Activated CD4-positive, alpha-beta memory T cell treated with anti-CD3 and anti-CD28 coated beads, Interleukin-2, amount 10 ng/mL, durations not matched to agents 7 days and 5 days (primary cell): Measurements from ENCODE around the gene SUN3. TPM values are rescaled to one million over a fixed set of nuclear protein-coding genes. Genes with fewer than 3 reads are reported as not detected.

Source experiments
- CTCF ChIA-PET: fragments of 350-600 bp; sonication (Branson Sonifier 250); formaldehyde crosslinking; loops from one replicate; lab custom pipeline; 2021; ENCODE audit warnings: antibody characterized with exemption, inconsistent platforms; lab: Charles Lee
- POLR2A ChIA-PET: fragments of 350-600 bp; sonication (Branson Sonifier 250); formaldehyde crosslinking; loops from one replicate; lab custom pipeline; 2021; ENCODE audit warnings: antibody characterized with exemption; lab: Charles Lee
- DNase-seq: peaks from one replicate; pipeline ENCODE4 v3.0.0-alpha.2; 2020
- H3K27ac Mint-ChIP-seq: one replicate; pipeline ENCODE4 v1.8.0; 2021; ENCODE audit warnings: mild to moderate bottlenecking, mixed read lengths
- H3K27me3 Mint-ChIP-seq: one replicate; pipeline ENCODE4 v1.8.0; 2021; ENCODE audit warnings: mixed read lengths
- H3K36me3 Mint-ChIP-seq: one replicate; pipeline ENCODE4 v1.8.0; 2021; ENCODE audit warnings: low read depth, mixed read lengths
- H3K4me1 Mint-ChIP-seq: one replicate; pipeline ENCODE4 v1.8.0; 2021; ENCODE audit warnings: mixed read lengths
- H3K4me3 Mint-ChIP-seq: one replicate; pipeline ENCODE4 v1.8.0; 2021; ENCODE audit warnings: mild to moderate bottlenecking, mixed read lengths
- H3K9me3 Mint-ChIP-seq: one replicate; pipeline ENCODE4 v1.8.0; 2021; ENCODE audit warnings: mixed read lengths
- total RNA-seq, 2 experiments: library from RNA; stranded (reverse); gene quantifications; one replicate each; pipeline ENCODE4 v1.2.3, GENCODE V29; 2021

The SUN3 gene, protein sequence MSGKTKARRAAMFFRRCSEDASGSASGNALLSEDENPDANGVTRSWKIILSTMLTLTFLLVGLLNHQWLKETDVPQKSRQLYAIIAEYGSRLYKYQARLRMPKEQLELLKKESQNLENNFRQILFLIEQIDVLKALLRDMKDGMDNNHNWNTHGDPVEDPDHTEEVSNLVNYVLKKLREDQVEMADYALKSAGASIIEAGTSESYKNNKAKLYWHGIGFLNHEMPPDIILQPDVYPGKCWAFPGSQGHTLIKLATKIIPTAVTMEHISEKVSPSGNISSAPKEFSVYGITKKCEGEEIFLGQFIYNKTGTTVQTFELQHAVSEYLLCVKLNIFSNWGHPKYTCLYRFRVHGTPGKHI
- total RNA-seq: not detected

DNA sequence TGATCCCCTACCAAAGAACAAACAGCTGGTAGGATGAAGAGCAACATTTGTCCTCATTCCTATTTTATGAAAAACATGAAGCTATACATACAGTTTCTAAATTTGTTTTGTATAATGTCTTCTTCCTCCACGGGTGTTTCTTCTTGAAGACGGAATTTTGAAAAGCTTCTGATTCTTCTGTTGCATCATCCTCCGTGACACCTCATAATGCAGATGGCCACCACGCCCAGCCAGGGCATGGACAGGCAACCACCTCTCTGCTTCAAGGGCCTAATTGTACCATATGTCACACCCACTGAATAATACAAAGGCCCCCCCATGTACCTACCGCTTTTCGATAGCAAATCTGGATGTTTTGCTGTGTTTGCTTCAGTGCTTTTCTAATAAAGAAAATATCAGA, at the start of gene SUN3:
Gene SUN3 (minus strand): TSS at position 170 of the 400 bp plus-strand sequence. CDS start 169 bp downstream, at position 1.
- POLR2A ChIA-PET: no interaction called here
- Mint-ChIP-seq H3K36me3 (no peaks in the 10 kb centered on the region), H3K4me3 (no peak within 1 kb of the TSS), H3K27ac (no peak within 1 kb of the TSS), H3K4me1 (no peaks in the 10 kb centered on the region), H3K27me3 (peaks cover 36% of the 10 kb centered on the region), H3K9me3 (peaks cover 3% of the 10 kb centered on the region)
- CTCF ChIA-PET: interaction anchor here (0.6 to 1.7 kb wide), 2 partner anchors 58 to 82 kb away, joined by 3 to 4 read pairs; no protein-coding TSS in a partner anchor
- DNase-seq: no peak

DNA sequence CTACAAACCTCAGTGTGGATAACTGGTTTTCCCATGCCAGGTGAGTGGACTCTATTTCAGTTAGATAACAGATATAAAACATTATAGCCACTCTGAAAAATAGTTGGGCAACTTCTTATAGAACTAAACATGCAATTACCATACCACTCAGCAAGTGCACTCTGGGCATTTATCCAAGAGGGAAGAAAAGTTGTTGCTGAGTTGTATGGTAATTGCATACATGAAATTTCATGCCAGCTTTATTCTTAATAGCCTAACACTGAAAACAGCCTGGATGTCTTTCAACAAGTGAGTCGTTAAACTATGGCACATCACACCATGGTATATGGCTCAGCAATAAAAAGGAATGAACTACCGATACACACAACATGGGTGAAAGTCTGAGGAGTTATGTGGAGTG, 49.6 kb upstream of the SUN3 start:
- no peak for DNase-seq
- H3K4me1 Mint-ChIP-seq: peaks cover 27% of the 10 kb centered on the region
- peaks cover 2% of the 10 kb centered on the region for H3K27me3 Mint-ChIP-seq
- ChIA-PET POLR2A (no interaction called here), CTCF (interaction anchor here (0.9 kb wide), 1 partner anchor 87 kb away, joined by 3 read pairs; no protein-coding TSS in a partner anchor)
- H3K9me3 Mint-ChIP-seq: no peaks in the 10 kb centered on the region
- no peak overlapping the region for H3K4me3 Mint-ChIP-seq
- H3K36me3 Mint-ChIP-seq: peaks cover under 1% of the 10 kb centered on the region
- H3K27ac Mint-ChIP-seq: no peak overlapping the region

DNA sequence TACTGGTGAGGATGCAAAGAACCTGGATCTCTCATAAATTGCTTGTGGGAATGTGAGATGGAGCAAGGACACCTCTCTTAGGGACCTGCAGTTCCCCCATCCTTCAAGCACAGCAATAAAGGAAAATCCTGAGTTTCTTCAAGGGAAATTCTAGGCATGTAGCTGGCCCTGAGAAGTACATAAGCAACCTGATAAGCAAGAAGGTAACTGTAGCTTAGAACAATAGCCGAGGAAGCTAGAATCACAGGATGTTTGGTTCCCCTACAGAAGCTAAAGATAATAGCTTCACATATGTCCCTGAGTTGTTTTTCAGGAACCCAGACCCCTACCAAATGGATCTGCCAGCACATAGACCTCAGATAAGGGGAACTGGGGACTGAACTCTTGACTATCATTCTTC, 48.5 kb upstream of the SUN3 start:
- ChIA-PET POLR2A (no interaction called here), CTCF (no interaction called here)
- peaks cover 2% of the 10 kb centered on the region for H3K9me3 Mint-ChIP-seq
- no peak for DNase-seq
- H3K27me3 Mint-ChIP-seq: peaks cover 2% of the 10 kb centered on the region
- no peak overlapping the region for H3K4me3 Mint-ChIP-seq
- H3K4me1 Mint-ChIP-seq: peaks cover 17% of the 10 kb centered on the region
- no peaks in the 10 kb centered on the region for H3K36me3 Mint-ChIP-seq
- H3K27ac Mint-ChIP-seq: no peak overlapping the region

DNA sequence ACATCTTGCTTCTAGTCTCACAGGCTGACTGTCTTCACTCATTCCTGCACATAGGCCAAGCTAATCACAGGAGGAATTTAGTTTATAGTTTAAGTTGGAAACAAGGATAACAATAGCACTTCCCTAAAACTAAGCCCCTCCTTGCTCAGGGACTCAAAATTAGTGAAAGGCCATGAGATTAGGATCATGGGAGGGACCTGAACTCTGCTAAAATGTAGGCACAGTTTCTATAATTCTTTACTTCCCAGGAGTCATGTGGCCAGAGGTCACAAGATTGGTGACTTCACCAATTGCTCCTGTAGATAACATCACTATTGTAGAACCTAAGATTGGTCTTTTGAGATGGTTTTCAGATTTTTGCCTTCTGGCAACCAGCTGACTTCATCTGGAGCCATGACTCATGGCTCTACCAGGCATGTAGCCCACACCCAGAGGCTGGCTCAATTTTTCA, 45.3 kb upstream of the SUN3 start:
- ChIA-PET CTCF (no interaction called here), POLR2A (no interaction called here)
- Mint-ChIP-seq H3K27me3 (peaks cover 2% of the 10 kb centered on the region), H3K4me1 (peaks cover 12% of the 10 kb centered on the region), H3K27ac (no peak overlapping the region), H3K9me3 (peaks cover 8% of the 10 kb centered on the region), H3K4me3 (no peak overlapping the region), H3K36me3 (no peaks in the 10 kb centered on the region)
- no peak for DNase-seq

DNA sequence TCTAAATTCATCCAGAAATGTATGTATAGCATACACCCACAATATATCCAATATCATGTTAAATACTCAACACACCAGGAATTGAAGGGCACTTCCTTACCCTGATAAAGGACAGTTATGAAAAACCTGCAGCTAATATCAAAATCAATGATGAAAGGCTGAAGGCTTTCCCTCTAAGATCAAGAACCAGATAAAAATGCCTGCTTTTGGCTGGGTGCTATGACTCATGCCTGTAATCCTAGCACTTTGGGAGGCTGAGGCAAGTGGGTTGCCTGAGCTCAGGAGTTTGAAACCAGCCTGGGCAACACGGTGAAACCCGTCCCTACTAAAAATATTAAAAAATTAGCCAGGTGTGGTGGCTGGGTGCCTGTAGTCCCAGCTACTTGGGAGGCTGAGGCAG, 38.6 kb upstream of the SUN3 start:
- H3K4me3 Mint-ChIP-seq: no peak overlapping the region
- peaks cover 2% of the 10 kb centered on the region for H3K36me3 Mint-ChIP-seq
- peaks cover 9% of the 10 kb centered on the region for H3K9me3 Mint-ChIP-seq
- H3K27me3 Mint-ChIP-seq: peaks cover 4% of the 10 kb centered on the region
- H3K4me1 Mint-ChIP-seq: no peaks in the 10 kb centered on the region
- DNase-seq: no peak
- no peak overlapping the region for H3K27ac Mint-ChIP-seq
- ChIA-PET POLR2A (interaction anchor here (1.4 kb wide), 1 partner anchor 16 kb away, joined by 3 read pairs; no protein-coding TSS in a partner anchor), CTCF (no interaction called here)

DNA sequence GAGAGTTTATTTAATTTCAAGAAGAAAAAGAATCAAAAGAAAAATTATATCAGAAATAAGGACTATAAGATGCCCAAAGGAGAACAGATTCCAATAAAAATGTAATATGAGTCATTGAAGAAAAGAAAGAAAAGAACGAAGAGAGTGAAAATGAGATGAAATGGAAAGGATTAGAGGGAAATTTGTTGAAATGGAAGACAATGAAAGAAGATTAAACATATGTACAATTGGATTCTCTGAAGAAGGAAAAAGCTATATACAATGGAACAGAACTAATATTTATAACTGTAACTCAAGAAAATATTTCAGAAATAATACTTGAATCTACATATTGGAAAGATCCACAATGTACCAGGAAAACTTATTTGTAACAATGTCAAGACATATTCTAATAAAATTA, 35.1 kb upstream of the SUN3 start:
- no peak overlapping the region for H3K4me3 Mint-ChIP-seq
- POLR2A ChIA-PET: no interaction called here
- CTCF ChIA-PET: no interaction called here
- peaks cover 2% of the 10 kb centered on the region for H3K36me3 Mint-ChIP-seq
- H3K4me1 Mint-ChIP-seq: peaks cover 2% of the 10 kb centered on the region
- peaks cover 3% of the 10 kb centered on the region for H3K9me3 Mint-ChIP-seq
- H3K27ac Mint-ChIP-seq: no peak overlapping the region
- H3K27me3 Mint-ChIP-seq: peaks cover 4% of the 10 kb centered on the region
- no peak for DNase-seq

DNA sequence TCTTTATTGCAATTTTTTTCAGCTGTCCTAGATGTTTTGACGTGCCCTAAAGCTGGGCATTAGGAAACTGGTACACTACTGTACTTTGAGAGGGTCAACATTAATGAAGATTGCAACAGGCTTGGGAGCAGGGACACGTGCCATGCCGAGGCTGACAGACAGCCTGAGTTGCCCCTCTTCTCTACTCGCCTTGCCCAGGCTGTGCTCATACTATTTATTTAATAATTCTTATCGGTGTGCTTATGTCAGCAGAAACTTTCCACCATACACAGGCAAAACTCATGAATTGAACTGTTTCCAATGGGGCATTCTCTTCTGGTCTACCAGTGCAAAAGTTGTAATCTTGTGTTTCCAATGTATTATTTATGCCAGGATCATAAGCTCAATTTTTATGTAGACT, 30.8 kb upstream of the SUN3 start:
- CTCF ChIA-PET: no interaction called here
- peaks cover 10% of the 10 kb centered on the region for H3K36me3 Mint-ChIP-seq
- no peak overlapping the region for H3K27ac Mint-ChIP-seq
- H3K4me3 Mint-ChIP-seq: no peak overlapping the region
- DNase-seq: no peak
- POLR2A ChIA-PET: no interaction called here
- peaks cover 11% of the 10 kb centered on the region for H3K27me3 Mint-ChIP-seq
- peaks cover 2% of the 10 kb centered on the region for H3K4me1 Mint-ChIP-seq
- H3K9me3 Mint-ChIP-seq: no peaks in the 10 kb centered on the region

DNA sequence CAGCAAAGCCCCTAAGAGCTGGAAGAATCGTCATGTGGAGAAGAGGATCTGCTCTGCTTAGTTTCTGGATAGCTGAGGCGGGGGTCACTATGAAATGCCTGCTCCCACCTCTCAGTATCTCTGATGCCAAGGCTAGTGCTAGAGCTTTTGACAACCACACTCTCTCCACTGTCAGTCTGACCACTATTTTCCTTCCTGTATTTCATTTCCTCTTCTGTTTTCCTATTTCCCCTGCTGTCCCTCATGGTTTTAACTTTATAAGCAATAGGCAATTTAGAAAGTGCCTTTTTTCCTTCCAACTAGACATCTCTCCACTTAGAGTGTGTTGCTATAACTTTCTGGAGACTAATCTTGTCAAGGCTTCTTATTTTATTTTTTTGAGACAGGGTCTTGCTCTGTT, 30.1 kb upstream of the SUN3 start:
- Mint-ChIP-seq H3K4me1 (peaks cover 2% of the 10 kb centered on the region), H3K27me3 (peaks cover 11% of the 10 kb centered on the region), H3K36me3 (peaks cover 10% of the 10 kb centered on the region), H3K9me3 (no peaks in the 10 kb centered on the region), H3K4me3 (no peak overlapping the region), H3K27ac (no peak overlapping the region)
- POLR2A ChIA-PET: no interaction called here
- CTCF ChIA-PET: no interaction called here
- no peak for DNase-seq

DNA sequence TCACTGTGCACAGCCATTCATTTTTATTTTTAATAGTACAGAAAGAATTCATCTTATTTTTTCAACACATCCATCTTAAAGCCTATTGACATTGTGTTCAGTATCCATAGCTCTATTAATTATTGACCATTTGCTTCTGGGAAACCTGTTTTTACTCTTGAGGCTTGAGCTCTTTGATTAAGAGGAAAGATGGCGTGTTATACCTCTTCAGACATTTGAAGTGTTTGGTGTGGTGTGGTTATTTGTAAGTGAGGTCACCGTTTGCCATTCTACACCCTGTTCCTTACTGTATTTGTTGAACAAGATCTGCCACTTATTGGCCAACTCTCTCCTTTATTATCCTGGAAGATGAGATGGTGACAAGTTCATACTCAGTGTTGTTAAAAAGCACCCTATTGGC, 24.8 kb upstream of the SUN3 start:
- DNase-seq: no peak
- CTCF ChIA-PET: no interaction called here
- Mint-ChIP-seq H3K27me3 (peaks cover 6% of the 10 kb centered on the region), H3K4me1 (peaks cover 2% of the 10 kb centered on the region), H3K4me3 (no peak overlapping the region), H3K36me3 (peaks cover 7% of the 10 kb centered on the region), H3K9me3 (no peaks in the 10 kb centered on the region), H3K27ac (no peak overlapping the region)
- POLR2A ChIA-PET: no interaction called here

DNA sequence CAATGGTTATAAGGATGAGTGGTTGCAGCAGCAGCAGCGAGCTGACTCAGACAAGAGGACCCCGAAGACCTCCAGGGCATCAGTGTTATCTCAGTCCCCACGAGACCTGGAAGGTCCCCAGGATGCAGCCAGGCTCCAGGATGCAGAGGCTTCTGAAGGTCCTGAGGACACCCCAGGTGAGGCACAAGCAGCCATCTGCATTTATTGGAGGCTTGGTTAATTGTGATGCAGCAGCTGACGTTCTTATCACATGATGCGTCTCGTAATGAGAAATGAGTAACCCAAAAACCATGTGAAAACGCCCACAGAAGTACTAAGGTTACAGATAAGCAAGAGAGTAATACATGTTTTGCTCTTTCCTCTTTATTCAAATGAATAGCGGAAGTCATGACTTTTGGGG, 23.8 kb upstream of the SUN3 start:
- no peak overlapping the region for H3K27ac Mint-ChIP-seq
- no peaks in the 10 kb centered on the region for H3K9me3 Mint-ChIP-seq
- ChIA-PET POLR2A (no interaction called here), CTCF (no interaction called here)
- H3K4me1 Mint-ChIP-seq: peaks cover 2% of the 10 kb centered on the region
- peaks cover 6% of the 10 kb centered on the region for H3K27me3 Mint-ChIP-seq
- peaks cover 7% of the 10 kb centered on the region for H3K36me3 Mint-ChIP-seq
- no peak overlapping the region for H3K4me3 Mint-ChIP-seq
- DNase-seq: no peak

DNA sequence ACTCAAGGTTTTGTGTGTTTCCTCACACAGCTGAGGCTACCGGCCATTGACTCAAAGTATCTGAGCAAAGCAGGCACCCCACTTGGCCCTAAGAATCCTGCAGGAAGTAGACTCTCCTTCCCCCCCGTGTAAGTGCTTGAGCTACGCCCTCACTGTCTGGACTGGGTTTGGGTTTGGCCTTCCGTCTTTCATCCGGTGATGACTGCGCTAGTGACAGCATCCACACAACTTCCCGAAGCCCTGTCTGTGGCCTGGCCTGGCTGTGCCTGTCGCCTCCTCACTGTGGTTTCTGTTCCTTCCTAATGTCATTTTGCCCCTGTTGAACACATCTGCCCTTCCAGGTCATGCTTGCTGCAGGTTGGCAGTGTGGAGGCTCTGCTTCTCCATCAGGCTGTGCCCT, 20.9 kb upstream of the SUN3 start:
- DNase-seq: no peak
- ChIA-PET POLR2A (no interaction called here), CTCF (interaction anchor here (1.0 kb wide), 1 partner anchor 12 kb away, joined by 3 read pairs; no protein-coding TSS in a partner anchor)
- H3K36me3 Mint-ChIP-seq: no peaks in the 10 kb centered on the region
- H3K4me1 Mint-ChIP-seq: peaks cover 17% of the 10 kb centered on the region
- H3K4me3 Mint-ChIP-seq: no peak overlapping the region
- H3K9me3 Mint-ChIP-seq: no peaks in the 10 kb centered on the region
- no peak overlapping the region for H3K27ac Mint-ChIP-seq
- H3K27me3 Mint-ChIP-seq: no peaks in the 10 kb centered on the region

DNA sequence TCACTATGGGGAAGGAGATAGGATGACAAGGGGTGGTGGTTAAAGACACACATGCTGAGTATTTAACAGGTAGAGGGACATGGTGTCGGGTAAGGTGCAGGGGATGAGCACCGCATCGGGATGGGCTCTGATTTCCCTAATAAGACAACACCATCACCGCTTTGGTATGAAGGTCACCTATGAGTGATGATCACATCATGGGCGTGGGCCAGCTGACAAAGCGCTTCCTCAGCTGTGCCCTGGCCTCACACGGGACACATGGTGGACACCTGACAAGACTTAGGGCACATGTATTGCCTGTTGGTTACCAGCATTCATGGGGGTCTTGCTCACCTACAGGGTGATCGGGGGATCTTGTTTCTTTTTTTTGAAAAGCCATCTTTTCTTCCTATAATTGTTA, 19.2 kb upstream of the SUN3 start:
- POLR2A ChIA-PET: no interaction called here
- CTCF ChIA-PET: no interaction called here
- Mint-ChIP-seq H3K4me3 (no peak overlapping the region), H3K27me3 (no peaks in the 10 kb centered on the region), H3K9me3 (no peaks in the 10 kb centered on the region), H3K36me3 (no peaks in the 10 kb centered on the region), H3K27ac (no peak overlapping the region), H3K4me1 (peaks cover 18% of the 10 kb centered on the region)
- no peak for DNase-seq

DNA sequence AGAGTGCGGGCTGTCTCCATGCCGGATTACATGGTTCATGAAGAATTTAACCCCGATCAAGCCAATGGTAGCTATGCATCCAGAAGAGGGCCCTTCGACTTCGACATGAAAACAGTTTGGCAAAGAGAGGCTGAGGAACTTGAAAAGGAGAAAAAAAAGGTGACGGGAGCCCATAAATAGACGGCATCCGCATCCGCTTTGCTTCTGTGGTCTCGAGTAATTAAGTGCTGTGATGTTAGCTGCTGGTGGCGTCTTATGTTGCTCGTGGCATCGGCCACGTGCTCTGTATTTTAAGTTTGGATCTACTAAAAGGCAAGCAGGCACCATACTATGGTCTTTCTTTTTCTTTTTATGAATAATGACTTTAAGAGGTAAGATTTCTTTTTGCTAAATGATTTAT, 17.6 kb upstream of the SUN3 start:
- ChIA-PET POLR2A (interaction anchor here (1.5 to 1.6 kb wide), 2 partner anchors 42 to 50 kb away, joined by 4 to 5 read pairs; no protein-coding TSS in a partner anchor), CTCF (no interaction called here)
- no peak overlapping the region for H3K4me3 Mint-ChIP-seq
- peak; percentile 34 for DNase-seq
- H3K4me1 Mint-ChIP-seq: peaks cover 26% of the 10 kb centered on the region
- H3K9me3 Mint-ChIP-seq: no peaks in the 10 kb centered on the region
- no peak overlapping the region for H3K27ac Mint-ChIP-seq
- no peaks in the 10 kb centered on the region for H3K36me3 Mint-ChIP-seq
- H3K27me3 Mint-ChIP-seq: no peaks in the 10 kb centered on the region
